NCI-H2196 (cell line): ENCODE results near the gene POPDC2.

ENCODE experiments used
- DNase-seq: peaks from one replicate; lab custom pipeline; 2025; ENCODE audit not compliant: unreplicated experiment; lab: John Stamatoyannopoulos, UW

POPDC2 gene

DNA sequence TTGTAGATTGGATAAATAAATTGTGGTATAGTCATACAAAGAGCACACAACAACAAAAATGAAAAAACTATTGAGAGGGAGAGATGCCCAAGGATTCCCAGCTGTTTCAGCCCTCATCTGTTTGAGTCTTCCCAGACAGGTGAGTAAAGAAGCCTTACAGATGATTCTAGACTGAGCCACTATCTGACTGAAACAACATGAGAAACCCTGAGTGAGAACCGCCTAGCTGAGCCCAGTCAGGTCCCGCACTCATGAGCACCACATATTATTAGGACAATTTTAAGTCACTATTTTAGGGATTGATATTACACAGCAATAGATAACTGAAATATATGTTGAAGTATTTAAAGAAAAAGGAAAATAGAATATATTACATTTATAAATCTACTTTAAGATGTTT is 19.0 kb downstream of the POPDC2 start:
- DNase-seq, result no peak

DNA sequence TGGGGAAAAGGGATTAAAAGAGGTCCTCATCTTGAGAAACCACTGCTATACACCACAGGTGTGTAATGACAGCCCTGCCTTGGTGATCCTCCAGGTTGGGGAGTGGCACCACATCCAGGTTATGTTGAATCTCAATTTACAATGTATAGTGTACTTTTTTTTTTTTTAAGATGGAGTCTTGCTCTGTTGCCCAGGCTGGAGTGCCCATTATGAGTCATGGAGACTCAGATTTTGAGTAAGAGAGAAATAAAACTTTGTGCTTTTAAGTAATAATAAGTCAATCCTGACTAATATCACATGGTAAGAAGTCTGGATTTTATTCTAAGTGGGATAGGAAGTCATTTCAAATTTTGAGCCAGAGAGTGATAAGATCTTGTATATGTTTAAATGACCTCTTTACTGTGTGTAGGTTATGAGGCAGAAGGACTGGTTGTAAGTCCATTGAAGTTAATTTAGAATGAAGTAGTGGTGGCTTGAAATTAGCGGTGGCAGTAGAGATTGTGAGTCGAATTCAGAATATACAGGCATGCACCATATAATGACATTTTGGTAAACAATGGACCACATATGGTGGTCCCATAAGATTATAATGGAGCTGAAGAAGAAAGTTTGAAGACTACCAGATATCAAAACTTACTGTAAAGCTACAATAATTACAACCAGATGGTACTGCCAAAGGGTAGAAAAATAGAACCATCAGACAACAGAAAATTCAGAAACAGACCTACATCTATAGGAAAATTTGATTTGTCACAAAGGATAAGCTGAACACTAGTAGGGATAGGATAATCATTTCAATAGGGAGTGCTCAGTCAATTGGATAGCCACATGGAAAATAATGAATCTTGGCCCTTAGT is 20.7 kb downstream of the POPDC2 start:
- no peak for DNase-seq

DNA sequence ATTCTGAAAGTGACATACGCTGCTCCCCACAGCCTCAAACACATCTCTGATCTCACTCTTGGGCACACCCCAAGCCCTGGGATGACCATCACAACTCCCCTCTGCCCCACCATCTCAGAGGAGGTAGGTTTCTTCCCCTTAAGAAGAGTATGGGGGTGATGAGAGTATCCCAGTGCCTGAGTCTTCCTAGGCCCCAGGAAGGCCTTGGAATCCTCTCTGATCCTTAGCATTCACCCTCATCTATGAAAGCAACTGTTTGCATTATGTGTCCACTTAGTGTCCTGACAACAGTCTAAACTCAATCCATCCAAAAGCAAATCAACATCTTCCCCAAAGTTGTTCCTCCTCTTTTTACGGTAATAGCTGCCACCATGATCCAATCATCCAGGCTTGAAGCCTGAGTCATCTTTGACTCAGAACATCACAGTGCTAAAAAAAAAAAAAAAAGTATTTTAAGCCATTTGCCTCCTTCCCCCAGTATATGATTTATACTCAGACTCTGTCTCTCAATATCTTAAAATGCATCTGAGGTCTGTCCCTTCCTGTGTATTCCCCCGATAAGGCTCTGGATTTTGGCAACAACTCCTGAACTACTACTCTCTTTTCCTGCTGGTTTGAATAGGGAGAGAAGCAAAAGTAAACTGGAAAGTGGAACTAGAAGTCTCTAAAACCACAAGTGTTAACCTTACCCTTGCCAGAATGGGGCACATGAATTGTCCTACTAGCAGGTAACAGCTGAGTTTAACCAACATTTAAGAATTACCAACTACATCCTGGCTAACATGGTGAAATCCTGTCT is 22.5 kb downstream of the POPDC2 start:
- DNase-seq, result no peak

DNA sequence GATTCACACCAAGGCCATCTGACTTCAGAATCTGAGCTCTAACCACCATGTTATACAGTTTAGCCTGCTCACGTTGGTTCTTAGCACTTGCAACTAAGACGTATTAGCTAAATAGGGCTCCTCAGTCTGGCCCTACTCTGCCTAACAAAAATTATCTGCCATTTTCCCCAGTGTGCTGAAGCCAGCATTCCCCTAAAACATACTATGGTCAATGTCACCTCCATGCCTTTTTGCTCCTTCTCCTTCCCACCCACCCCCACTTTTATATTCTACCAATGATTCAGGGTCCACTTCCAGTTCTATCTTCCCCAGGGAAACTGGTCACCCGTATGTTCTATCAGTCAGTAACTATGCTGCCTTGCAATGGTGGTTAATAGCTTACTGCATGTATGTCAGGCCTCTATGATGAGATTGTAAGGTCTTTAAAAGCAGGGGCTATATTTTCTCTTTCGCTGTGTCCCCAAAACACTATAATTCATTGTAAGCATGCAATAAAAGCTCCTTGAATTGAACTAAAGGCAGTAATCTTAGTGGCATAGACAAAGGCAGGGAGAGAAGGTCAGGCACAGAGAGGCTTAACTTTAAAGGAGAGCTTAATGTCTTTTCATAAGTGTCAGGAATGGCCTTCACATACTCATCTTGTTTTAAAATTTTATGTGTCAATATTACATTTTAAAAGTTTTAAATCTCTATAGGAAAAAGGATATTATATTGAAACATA is 23.3 kb downstream of the POPDC2 start:
- DNase-seq, result no peak

DNA sequence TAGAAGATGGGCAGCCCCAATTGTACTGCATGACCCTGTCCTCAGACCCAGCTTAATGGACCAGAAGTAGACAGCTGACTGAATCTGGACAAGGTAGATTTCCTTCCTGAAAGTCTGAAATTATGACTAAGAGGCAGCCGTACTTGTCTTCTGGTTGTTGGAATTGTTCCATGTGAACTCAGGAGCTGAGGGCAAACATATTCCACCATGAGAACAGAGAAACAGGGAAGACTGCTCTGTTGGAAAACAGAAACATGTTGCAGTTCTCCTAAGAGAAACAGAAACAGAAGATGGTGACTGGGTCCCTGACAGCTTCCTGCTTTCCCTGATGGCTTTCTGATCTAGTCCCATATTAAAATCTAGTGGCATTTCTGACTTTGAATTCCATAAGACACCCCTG is 24.1 kb downstream of the POPDC2 start:
- DNase-seq, result no peak

DNA sequence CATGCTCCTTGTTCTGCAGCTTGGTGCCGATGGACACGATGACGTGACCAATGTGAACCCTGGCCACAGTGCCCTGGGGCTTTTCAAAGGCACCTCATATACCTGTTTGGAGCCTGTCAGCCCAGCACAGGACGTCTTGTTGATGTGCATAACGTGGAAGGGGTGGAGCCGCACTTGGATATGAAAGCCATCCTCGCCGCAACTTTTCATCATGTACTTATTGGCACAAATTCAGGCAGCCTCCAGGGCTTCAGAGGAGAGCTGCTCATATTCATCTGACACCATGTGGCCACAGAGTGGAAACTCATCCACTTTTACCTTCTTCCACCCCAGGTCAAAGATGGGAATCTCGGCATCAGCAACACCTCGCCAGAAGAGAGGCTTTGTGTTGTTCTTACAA is 24.7 kb downstream of the POPDC2 start:
- DNase-seq, result no peak

DNA sequence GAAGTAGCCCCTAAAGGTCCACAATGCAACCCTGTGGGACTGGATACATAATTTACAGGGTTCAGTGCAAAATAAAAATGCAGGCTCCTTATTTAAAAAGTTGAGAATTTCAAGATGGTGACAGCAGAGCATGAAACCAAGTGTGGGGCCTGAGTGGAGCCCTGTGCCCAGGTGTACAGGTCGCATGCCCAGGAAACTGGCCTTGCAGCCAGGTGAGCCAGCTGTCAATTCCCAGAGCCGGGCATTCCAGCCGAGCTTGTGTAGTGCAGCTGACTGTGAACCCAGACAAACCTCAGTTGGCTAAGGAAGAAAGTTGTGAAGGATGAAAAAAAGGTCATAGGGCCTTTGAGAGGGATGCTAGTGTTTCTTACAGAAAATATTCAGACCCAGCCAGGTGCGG is 27.6 kb downstream of the POPDC2 start:
- no peak for DNase-seq

DNA sequence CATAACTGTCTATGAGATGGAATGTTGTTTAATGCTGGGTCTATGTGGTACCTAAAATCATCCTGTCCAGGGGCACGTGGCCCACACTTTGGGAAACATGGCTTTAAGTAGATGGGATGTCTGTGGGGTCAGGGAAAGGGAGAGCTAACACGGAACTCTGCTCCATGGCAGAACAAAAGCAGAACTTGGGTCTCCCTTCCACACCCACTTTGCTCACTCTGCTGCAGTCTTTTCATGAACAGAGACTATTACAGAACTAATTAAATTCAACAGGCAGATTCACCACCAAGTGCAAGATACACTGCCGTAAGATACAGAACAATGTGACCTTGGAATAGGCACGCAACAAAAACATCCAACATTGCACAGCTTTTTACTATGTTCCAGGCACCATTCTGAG is 28.2 kb downstream of the POPDC2 start:
- no peak for DNase-seq

DNA sequence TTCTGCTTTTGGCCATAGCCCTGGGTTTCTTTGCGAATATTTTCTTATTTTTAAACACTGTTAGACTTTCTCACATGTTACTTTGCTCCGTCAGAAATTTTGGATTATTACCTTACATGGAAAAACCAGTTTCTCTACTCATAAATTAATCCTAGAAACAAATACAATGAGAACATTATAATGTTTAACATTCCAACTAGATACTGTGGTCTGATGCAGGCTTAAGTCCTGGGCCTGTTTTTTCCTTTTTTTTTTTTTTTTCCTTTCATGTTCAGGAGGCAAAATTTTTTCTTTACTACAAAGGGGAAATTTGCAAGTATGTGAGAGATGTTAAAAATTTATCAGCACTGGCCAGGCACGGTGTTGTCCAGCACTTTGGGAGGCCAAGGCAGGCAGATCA is 28.9 kb downstream of the POPDC2 start:
- no peak for DNase-seq

DNA sequence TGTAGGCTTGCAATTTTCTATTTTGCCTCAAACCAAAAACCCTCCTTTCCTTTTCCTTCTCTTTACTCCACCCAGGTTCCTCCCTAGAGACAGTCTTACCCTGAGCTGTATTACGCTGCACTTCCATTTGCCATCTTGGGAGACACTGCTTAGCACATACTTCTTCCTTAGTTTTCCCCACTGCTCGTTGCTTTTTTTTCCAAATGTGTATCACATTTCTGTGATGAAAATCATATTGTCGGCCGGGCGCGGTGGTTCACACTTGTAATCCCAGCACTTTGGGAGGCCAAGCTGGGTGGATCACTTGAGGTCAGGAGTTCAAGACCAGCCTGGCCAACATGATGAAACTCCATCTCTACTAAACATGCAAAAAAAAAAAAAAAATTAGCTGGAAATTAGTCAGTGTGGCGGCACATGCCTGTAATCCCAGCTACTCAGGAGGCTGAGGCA is 29.5 kb downstream of the POPDC2 start:
- no peak for DNase-seq

DNA sequence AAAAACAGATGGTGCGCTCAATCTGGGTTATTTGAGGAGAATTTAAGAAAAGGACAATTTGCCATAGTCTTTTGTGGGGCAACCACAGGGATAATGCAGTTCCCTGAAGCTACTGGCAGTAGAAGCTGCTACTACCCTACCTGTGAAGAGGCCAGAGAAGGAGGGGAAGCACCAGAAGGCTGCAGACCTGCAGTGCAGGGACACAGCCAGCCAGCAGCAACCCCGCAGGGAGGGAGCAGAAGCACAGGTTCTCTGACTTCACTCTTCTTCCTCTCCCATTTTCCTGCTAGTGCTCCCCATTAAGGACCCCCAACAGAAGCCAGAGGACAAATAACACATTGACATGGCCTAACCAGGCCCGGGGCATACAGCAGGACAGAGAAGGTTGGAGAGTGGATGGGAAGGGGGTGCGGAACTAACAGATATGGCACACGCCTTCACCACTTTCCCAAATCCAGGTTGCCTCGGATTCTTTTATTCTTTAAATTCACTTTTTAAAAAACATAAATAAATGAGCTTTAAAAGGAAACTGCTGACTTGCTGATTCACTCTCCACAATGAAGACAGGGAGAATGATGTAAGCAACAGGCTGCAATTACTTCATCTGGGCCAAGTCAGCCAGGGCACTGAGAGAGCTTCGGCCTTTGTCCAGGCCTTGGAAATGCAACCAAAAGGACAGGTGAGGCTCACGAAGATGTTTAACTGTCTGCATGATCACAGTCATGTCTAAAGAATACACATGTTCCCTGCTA is 30.1 kb downstream of the POPDC2 start:
- no peak for DNase-seq

DNA sequence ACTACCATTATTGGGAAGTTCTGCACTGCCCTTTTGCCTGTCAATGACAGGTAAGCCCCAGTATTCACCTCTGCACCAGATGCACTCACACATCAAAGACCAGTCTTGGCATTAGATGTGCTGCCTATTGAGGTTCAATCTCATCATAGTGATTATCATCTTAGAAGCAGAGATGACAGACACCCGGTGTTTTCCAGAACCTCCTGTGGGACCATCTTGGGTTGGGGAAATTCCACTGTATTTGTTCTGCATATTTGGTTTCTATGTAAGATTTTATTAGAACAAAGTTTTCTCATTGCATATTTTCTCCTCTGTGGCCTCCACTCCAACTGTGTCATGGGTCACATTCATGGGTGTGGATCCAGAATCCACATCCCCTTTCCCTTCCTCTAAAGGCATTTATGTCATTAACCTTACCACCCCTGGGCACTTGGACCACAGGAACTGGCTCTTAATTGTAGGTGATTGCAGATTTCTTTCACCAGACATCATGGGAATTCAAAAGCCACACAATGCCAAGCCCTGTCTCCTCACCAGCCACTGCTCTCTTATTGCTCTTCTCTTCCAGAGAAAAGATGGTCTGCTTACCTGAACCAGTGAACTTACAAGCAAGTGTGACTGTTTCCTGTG is 31.5 kb downstream of the POPDC2 start:
- DNase-seq, result no peak

DNA sequence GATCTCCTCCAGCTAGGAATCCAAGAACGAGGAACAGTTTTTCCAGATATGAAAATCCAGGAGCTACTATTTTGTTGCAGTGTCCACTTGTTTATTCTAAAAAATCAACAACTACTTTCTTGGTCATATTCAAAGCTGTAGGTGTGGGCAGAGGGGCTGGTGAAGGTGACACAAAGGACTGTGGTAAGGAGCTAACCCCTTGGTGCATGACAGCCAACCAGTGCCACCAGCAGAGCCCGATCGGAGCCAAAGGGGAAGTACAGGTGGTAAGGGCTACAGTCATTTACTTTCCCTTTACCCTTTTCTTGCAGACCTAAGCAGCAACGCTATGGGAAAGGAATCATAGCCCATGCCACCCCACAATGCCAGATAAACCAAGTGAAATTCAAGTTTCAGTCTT is 32.0 kb downstream of the POPDC2 start:
- DNase-seq, result no peak

DNA sequence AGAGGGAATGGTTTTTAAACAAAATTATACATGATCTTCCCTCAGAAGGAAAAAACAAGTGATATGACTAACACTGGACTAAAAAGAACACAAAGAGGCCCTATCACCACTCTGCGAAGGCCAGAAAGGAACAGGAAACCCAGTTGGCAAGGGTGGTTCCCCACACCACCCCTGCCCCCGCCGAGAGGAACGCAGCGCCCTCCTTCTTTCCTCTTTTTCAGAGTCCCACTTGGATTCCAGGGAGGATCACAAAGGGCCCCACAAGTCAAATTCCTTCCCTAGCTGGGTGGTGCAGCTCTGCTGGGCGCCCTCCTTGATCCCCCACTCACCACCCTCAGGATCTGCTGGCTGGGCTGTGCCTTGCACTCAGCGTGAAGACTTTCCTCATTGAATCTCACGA is 32.9 kb downstream of the POPDC2 start:
- DNase-seq, result no peak

DNA sequence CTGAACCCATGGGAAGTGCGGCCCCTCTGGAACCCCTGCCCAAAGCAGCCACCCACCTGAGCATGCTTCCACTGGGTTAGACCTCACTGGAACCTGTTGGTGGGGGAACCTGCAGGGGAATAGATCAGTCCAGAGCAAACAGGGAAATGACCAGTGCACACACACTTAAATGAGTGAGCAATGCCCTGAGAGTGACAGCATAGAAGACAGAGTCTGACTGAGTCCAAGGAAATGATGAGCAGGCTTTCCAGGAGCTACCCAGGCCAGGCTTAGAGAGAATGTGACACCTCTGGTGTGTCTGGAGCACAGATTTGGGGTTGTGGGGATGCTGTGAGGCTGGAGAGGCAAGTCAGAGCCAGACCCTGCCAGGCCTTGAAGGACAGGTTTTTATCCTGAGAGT is 34.2 kb downstream of the POPDC2 start:
- DNase-seq, result no peak

DNA sequence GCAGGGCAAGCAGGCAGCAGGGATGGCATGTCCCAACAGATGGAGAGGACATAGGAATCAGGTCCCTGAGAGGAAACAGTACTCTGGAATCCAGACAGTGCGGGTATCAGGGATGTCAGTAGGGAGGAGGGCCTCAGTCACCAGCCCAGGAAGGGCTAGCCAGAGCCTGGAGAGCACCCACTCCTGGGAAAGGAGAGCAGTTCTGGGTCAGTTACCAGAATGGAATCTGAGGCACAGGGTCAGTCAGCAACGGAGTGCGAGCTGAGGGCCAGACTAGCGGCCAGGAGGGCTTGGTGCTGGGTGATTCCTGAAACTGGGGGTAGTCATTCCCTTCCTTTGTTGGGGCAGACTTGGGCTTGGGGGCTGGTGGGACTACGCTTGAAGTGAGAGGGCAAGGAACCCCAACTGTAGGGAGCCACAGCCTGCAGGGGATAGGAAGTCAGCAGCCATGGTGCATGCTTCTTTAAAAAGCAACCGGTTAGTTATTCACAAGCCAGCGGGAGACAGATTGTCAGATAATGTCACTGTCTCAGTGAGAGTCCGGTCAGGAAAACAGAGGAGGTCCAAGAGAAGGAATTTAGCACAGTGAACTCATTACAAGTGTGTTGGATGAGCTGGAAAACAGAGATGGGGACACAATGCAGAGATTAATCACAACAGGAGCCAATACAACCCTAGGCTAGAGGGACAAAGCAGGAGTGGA is 34.8 kb downstream of the POPDC2 start:
- no peak for DNase-seq

DNA sequence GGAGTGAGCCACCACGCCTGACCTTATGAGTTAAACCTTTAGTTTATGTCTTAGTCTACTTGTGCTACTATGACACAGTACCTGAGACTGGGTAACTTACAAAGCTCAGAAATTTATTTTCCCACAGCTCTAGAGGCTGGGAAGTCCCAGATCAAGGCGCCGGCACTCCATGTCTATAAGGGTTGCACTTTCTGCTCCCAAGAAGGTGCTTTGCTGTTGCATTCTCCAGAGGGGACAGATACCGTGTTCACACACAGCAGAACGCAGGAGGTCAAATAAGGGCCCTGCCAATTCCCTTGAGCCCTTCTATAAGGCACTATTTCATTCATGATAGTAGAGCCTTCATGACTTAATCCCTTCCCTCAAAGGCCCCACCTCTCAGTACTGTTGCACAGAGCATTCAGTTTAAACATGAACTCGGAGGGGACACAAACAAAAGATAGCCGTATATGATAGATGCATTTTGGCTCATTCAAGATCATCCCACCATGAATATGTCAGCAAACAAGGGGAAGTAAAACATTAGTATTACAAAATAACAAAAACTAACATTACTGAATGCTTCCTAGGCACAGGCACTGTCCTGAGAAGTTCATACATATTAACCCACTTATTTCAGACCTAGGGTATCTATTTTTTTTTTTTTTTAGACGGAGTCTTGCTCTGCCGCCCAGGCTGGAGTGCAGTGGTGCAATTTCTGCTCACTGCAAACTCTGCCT is 36.2 kb downstream of the POPDC2 start:
- no peak for DNase-seq

DNA sequence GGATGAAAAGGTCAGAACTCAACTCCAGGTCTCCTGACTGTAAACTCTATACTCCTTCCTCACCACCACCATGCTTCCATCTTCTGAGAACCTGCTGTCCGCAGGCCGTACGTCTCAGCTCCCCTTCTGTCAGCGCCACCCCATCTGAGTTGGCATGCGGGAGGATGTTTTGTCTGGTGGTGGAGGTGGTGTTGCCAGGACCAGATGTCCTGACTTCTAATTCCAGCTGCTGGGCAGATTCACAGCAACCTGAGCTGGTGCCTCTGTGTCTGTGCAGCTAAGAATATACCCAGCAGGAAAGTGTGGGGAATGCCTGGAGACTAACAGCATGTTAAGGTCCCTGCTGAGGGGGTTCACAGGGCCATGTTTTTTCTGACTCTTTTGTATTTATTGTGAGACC is 39.5 kb downstream of the POPDC2 start:
- no peak for DNase-seq

DNA sequence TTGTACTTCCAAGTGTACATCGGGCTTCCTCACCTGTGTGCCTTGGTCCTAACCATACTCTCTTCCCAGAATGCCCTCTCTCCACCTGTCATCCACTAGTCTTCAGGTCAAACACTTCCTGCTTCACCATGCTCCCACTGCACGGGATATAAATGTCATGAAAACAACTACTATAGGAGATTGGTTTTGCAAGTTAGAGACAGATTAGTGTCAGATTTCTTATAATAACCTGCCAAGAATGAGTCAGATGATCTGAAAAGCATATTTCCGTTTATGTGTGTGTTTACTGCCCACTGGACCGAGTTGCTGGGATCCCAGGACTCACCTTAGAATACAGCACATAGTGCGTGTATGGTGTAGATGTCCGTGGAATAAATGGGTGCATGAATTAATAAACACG is 41.3 kb downstream of the POPDC2 start:
- DNase-seq, result no peak
